Activated T-helper 1 cell treated with anti-CD3 and anti-CD28 coated beads, Interleukin-2, amount 50 U/mL, for 16 hours (primary cell): ENCODE results near the gene SLFN14.
"Not testable (repeated sequence)": the region's sequence is repeated elsewhere in the genome, so short reads cannot be mapped to it uniquely, and the experiment has no call there.

Experiments used
- DNase-seq, 2 donors: peaks; one replicate each; pipeline ENCODE4 v3.0.0-alpha.2; 2020; ENCODE audit warnings: low read depth in 1 of 2, low spot score in 1 of 2

Gene SLFN14

DNA sequence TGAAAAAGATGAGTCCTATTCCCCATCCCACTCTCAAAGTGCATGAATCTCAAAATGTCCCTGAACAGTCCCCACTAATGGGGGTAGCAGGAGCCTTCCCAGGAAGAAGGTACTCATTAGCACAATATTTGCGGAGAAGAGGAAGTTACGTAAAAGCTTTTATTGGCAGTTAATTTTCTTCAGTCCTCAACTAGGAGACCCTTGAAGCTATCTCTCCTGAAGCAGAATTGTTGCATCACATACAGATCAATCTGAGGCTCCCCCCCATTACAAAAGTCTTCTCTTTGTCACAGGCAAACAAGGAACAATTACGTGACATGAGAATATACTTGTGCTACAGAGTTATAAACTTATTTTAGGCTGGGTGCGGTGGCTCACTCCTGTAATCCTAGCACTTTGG lies 37.3 kb downstream of the SLFN14 start:
- DNase-seq = no peak

DNA sequence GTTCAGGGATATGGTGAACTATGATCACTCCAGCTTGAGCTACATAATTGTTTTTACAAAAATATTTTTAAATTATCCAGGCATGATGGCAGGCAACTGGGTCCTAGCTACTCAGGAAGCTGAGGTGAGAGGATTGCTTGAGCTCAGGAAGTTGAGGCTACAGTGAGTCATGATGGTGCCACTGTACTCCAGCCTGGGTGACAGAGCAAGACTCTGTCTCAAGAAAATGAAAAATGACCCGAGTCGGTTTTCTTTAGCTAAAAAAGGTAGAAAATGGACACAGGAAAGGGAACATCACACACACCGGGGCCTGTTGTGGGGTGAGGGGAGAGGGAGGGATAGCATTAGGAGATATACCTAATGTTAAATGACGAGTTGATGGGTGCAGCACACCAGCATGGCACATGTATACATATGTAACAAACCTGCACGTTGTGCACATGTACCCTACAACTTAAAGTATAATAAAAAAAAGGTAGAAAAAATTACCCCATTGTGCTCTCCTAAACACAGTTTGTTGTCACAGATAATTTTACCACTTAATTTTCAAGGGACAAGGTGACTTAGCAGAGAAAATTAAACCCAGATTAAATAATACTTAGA lies 38.9 kb downstream of the SLFN14 start:
- peak in 1 of 2 donors; percentile 19 for DNase-seq

DNA sequence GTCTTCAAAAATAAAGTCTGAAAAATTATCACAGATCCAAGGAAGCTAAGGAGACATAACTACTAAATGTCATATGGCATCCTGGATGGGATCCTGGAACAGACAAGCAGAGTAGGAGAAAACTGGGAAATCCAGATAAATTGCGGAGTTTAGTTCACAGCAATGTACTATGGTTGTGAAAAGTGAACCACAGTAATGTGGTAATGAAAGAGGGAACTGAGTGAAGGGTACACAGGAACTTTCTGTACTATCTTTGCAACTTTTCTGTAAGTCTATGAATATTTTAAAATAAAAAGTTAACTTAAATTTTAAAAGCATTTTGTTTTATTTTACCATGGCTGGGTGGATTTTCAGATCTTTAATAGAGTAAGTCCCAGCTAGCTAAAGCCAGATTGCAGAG lies 39.5 kb downstream of the SLFN14 start:
- DNase-seq = no peak

DNA sequence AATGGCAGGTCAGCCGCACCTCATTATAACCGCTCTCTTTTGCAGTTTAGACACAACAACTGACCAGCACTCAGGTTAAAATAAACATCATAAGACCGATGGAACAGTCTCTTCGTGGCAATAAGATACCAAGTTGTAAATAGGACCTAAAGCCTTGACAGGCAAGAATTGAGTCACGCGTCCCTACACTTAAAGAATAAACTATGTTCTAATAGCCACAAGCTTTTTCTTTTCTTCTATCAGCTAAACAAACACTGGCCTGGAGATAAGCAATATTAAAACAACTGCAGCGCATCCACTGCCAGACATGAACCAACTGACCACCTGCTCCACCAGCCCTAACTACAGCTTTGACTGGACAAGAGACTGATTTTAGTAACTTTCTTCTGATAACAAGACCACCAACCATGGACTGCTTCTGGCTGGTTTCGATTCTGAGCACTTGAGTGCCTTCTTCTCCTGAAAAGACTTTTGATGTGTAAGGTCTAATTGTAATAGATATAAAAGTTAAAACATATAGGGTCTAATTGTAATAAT lies 40.6 kb downstream of the SLFN14 start:
- no peak for DNase-seq

DNA sequence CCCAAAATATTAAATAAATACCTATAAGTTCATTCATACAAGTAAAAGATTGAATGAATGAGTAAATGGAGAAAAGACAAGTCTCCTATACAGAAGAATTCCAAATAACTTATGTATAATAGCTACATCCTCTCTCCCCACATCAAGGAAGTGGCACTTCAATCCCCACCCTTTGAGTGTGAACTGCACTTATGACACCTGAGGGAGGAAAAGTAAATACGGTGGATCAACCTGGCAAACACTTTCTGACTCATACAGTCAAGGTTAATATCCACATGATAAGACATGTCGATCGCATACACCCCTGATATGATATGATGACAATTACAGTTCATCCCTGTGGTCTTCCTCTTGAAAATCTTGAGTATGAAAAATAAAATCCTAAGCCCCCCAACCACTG lies 41.2 kb downstream of the SLFN14 start:
- DNase-seq = no peak

DNA sequence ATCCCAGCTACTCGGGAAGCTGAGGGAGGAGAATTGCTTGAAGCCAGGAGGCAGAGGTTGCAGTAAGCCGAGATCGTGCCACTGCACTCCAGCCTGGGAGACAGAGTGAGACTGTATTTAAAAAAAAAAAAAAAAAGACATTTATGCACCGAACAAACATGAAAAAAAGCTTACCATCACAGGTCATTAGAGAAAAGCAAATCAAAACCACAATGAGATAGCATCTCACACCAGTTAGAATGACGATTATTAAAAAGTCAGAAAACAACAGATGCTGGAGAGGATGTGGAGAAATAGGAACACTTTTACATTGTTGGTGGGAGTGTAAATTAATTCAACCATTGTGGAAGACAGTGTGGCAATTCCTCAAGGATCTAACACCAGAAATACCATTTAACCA lies 42.2 kb downstream of the SLFN14 start:
- DNase-seq = not testable (repeated sequence)

DNA sequence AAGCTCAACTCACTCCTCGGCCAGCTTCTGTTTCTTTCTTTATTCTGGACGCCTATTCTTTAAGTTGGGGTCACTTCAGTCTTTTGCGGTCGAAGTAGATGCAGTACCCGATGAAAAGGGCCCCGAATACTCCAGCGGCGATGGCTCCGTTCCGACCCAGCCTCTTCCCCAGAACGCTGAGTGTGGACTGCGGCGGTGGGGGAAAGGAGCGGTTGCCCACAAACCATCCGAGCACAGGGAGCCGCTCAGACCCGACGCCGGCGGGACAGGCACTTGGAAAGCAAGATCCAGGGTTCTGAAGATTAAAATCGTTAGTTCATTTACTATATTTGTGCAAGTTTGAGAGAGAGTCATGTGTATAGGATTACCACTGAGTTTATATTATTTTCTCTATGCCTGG lies 45.6 kb downstream of the SLFN14 start:
- no peak for DNase-seq

DNA sequence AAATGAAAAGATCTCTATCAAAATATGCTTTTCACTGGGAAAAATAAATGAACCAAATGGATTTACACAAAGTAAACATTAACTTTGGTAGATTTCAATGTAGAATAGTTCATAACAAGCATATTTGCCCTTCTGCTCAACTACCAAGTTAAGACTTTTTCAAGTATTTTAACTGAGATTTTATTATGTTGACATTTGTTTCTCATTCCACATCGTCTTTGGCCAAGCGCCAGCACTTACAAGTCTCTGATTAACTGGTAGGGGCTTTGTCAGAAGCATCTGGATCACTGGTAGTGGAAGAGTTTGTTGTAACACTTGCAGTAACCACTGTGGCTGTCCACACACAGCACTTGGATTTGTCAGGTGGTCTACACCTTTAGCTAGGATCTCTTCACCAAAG lies 46.1 kb downstream of the SLFN14 start:
- no peak for DNase-seq
